ENCODE data around the gene CD22. TPM values are rescaled to one million over a fixed set of nuclear protein-coding genes. Genes with fewer than 3 reads are reported as not detected.

The CD22 gene
- total RNA-seq, 1 experiment from 2014 or later, result 0.56 TPM

DNA sequence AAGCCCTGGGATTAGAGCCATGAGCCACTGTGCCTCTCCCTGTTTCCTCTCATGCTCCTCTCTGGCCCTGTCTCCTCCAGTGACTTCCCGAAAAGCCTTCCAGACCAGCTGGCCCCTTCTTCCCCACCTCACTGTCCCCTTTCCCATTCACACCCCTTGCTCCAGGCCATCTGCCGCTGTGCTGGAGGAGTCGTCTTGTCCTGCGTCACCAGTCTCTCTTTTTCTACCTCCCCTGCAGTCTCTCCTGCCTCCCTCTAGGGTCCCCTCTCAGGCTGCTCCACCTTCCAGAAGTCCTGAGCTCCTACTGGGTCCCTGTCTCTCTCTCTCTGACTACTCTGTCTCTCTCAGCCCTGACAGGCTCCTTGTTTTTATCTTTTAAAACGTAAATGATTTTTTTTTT, 13.4 kb downstream of the CD22 start:
- TF ChIP-seq, protein P1, sequence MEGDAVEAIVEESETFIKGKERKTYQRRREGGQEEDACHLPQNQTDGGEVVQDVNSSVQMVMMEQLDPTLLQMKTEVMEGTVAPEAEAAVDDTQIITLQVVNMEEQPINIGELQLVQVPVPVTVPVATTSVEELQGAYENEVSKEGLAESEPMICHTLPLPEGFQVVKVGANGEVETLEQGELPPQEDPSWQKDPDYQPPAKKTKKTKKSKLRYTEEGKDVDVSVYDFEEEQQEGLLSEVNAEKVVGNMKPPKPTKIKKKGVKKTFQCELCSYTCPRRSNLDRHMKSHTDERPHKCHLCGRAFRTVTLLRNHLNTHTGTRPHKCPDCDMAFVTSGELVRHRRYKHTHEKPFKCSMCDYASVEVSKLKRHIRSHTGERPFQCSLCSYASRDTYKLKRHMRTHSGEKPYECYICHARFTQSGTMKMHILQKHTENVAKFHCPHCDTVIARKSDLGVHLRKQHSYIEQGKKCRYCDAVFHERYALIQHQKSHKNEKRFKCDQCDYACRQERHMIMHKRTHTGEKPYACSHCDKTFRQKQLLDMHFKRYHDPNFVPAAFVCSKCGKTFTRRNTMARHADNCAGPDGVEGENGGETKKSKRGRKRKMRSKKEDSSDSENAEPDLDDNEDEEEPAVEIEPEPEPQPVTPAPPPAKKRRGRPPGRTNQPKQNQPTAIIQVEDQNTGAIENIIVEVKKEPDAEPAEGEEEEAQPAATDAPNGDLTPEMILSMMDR (IDR thresholded peaks at IDR 0.05; ENCODE audit: unreplicated experiment), result no peak
- no peak for DNase-seq (ENCODE audit: unreplicated experiment)
- H3K27me3 Mint-ChIP-seq (ENCODE audit: insufficient read depth, unreplicated experiment), result peaks cover 42% of the 10 kb centered on the region
- CTCF ChIA-PET, result interaction anchor here (0.8 kb wide), 1 partner anchor 10 kb away, joined by 3 read pairs; no protein-coding TSS in a partner anchor
- intact Hi-C loops (cut with micrococcal nuclease), result no loop called here
- no peak overlapping the region for H3K27ac Mint-ChIP-seq (ENCODE audit: low read depth, unreplicated experiment)
- POLR2A ChIA-PET, result no interaction called here
- no peaks in the 10 kb centered on the region for H3K9me3 Mint-ChIP-seq (ENCODE audit: unreplicated experiment)
- H3K4me3 Mint-ChIP-seq (ENCODE audit: unreplicated experiment), result no peak overlapping the region
- no TSS peak for BruUV-seq (replicated peaks)
- H3K36me3 Mint-ChIP-seq (ENCODE audit: insufficient read depth, unreplicated experiment), result no peaks in the 10 kb centered on the region
- no peaks in the 10 kb centered on the region for H3K4me1 Mint-ChIP-seq (ENCODE audit: insufficient read depth, unreplicated experiment)

DNA sequence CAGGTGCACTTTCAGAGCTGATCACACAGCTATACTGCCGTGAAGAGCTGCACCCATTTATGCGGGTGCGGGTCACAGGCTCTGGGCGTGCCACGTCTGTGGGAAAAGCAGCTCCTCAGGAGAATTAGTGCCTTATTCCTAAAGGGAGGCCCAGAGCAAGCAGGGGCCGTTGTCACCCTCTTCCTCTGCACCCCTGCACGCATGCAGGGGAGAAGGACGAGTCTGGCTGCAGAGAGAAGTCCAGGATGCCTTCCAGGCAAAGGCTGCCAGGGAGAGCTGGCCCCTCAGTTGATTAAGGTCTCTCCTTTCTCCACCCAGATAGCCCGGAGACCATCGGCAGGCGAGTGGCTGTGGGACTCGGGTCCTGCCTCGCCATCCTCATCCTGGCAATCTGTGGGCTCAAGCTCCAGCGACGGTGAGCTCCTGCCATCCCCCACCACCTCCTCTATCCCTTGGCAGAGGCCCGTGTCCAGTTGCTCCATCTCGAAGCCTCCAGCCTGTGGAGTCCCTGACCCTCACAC, 15.6 kb downstream of the CD22 start:
- POLR2A ChIA-PET, result no interaction called here
- intact Hi-C loops (cut with micrococcal nuclease), result no loop called here
- DNase-seq (ENCODE audit: unreplicated experiment), result no peak
- Mint-ChIP-seq H3K36me3 (ENCODE audit: insufficient read depth, unreplicated experiment) (no peaks in the 10 kb centered on the region), H3K4me3 (ENCODE audit: unreplicated experiment) (no peak overlapping the region), H3K4me1 (ENCODE audit: insufficient read depth, unreplicated experiment) (no peaks in the 10 kb centered on the region), H3K9me3 (ENCODE audit: unreplicated experiment) (no peaks in the 10 kb centered on the region), H3K27ac (ENCODE audit: low read depth, unreplicated experiment) (no peak overlapping the region), H3K27me3 (ENCODE audit: insufficient read depth, unreplicated experiment) (peaks cover 43% of the 10 kb centered on the region)
- BruUV-seq (replicated peaks), result no TSS peak
- CTCF ChIA-PET, result interaction anchor here (0.7 to 1.6 kb wide), 4 partner anchors 8 to 151 kb away, joined by 3 to 5 read pairs (median 4); no protein-coding TSS in a partner anchor
- TF ChIP-seq, protein P1 (IDR thresholded peaks at IDR 0.05; ENCODE audit: unreplicated experiment), result no peak

DNA sequence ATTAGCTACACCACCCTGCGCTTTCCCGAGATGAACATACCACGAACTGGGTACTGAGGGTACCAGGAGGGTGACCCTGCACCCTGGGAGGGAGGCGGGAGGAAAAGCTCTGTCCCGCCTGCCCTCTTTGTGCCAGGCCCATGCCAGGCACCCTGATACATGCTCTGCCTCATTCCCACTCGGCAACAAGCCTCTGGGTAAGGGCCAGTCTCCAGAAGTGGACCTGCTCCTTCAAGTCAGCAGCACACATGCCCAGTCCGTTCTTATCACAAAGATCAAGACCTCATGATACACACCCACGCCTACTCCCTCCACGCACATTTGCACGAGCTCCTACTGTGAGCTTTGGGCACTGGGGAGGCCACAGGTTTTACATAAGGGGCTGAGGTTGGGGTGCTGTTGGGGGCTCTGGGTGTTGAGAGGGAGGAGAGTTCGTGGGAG, 16.7 kb downstream of the CD22 start:
- ChIA-PET CTCF (interaction anchor here (0.6 to 1.6 kb wide), 4 partner anchors 9 to 301 kb away, joined by 3 to 4 read pairs (median 3); no protein-coding TSS in a partner anchor), POLR2A (no interaction called here)
- no peak for DNase-seq (ENCODE audit: unreplicated experiment)
- Mint-ChIP-seq H3K27me3 (ENCODE audit: insufficient read depth, unreplicated experiment) (peaks cover 43% of the 10 kb centered on the region), H3K27ac (ENCODE audit: low read depth, unreplicated experiment) (no peak overlapping the region), H3K4me3 (ENCODE audit: unreplicated experiment) (no peak overlapping the region), H3K4me1 (ENCODE audit: insufficient read depth, unreplicated experiment) (no peaks in the 10 kb centered on the region), H3K36me3 (ENCODE audit: insufficient read depth, unreplicated experiment) (no peaks in the 10 kb centered on the region), H3K9me3 (ENCODE audit: unreplicated experiment) (no peaks in the 10 kb centered on the region)
- intact Hi-C loops (cut with micrococcal nuclease), result no loop called here
- no TSS peak for BruUV-seq (replicated peaks)
- TF ChIP-seq, protein P1 (IDR thresholded peaks at IDR 0.05; ENCODE audit: unreplicated experiment), result no peak

DNA sequence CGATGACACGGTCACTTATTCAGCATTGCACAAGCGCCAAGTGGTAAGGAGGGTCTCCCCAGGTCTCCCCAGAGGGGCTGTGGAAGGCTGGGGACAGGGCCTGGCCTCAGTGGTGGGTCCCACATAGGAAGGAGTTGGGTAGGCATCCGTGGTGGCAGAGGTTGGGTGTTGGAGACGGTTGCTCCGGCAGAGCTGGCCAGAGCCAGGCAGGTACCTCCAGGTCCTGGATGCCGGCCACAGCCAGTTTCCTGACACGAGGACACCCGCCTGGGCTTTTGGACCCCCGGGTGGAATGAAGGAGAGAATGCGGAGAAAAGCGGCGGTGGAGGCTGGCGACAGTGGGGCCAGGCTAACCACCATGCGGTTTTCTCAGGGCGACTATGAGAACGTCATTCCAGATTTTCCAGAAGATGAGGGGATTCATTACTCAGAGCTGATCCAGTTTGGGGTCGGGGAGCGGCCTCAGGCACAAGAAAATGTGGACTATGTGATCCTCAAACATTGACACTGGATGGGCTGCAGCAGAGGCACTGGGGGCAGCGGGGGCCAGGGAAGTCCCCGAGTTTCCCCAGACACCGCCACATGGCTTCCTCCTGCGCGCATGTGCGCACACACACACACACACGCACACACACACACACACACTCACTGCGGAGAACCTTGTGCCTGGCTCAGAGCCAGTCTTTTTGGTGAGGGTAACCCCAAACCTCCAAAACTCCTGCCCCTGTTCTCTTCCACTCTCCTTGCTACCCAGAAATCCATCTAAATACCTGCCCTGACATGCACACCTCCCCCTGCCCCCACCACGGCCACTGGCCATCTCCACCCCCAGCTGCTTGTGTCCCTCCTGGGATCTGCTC, 17.4 kb downstream of the CD22 start:
- H3K4me3 Mint-ChIP-seq (ENCODE audit: unreplicated experiment), result no peak overlapping the region
- peaks cover 42% of the 10 kb centered on the region for H3K27me3 Mint-ChIP-seq (ENCODE audit: insufficient read depth, unreplicated experiment)
- TF ChIP-seq, protein P1 (IDR thresholded peaks at IDR 0.05; ENCODE audit: unreplicated experiment), result no peak
- intact Hi-C loops (cut with micrococcal nuclease), result no loop called here
- POLR2A ChIA-PET, result no interaction called here
- no peaks in the 10 kb centered on the region for H3K4me1 Mint-ChIP-seq (ENCODE audit: insufficient read depth, unreplicated experiment)
- no peak for DNase-seq (ENCODE audit: unreplicated experiment)
- no peak overlapping the region for H3K27ac Mint-ChIP-seq (ENCODE audit: low read depth, unreplicated experiment)
- BruUV-seq (replicated peaks), result no TSS peak
- H3K9me3 Mint-ChIP-seq (ENCODE audit: unreplicated experiment), result no peaks in the 10 kb centered on the region
- H3K36me3 Mint-ChIP-seq (ENCODE audit: insufficient read depth, unreplicated experiment), result no peaks in the 10 kb centered on the region
- CTCF ChIA-PET, result interaction anchor here (0.9 to 1.2 kb wide), 2 partner anchors 149 kb away, joined by 3 read pairs; no protein-coding TSS in a partner anchor

Measured in MCF 10A (cell line).